GM21717 (cell line): ENCODE results near the gene ABCC2.
"Not testable (repeated sequence)": the region's sequence is repeated elsewhere in the genome, so short reads cannot be mapped to it uniquely, and the experiment has no call there.

Experiments
- ATAC-seq: cut with Tn5 transposase; IDR thresholded peaks from one replicate; pipeline ENCODE4 v1.9.1; 2021; ENCODE audit warnings: mild to moderate bottlenecking, moderate library complexity; ENCODE audit not compliant: unreplicated experiment

Gene ABCC2

GRCh38 chr10:99851825-99852224 is 69.4 kb downstream of the ABCC2 start:
- no peak for ATAC-seq

- ATAC-seq = no peak
Observed at GRCh38 chr10:99852481-99853213, 70.2 kb downstream of the ABCC2 start.

GRCh38 chr10:99853655-99854054 is 71.2 kb downstream of the ABCC2 start:
- no peak for ATAC-seq

GRCh38 chr10:99854860-99855259 is 72.4 kb downstream of the ABCC2 start:
- no peak for ATAC-seq

GRCh38 chr10:99855479-99856071 is 73.1 kb downstream of the ABCC2 start:
- ATAC-seq = no peak

GRCh38 chr10:99858849-99859248 is 76.4 kb downstream of the ABCC2 start:
- no peak for ATAC-seq

- no peak for ATAC-seq
Observed at GRCh38 chr10:99859585-99859984, 77.1 kb downstream of the ABCC2 start.

- no peak for ATAC-seq
Observed at GRCh38 chr10:99860466-99860865, 78.0 kb downstream of the ABCC2 start.

GRCh38 chr10:99863535-99864240 is 81.2 kb downstream of the ABCC2 start:
- ATAC-seq = not testable (repeated sequence)

GRCh38 chr10:99867250-99867649 is 84.8 kb downstream of the ABCC2 start:
- not testable (repeated sequence) for ATAC-seq

GRCh38 chr10:99869581-99870122 is 87.2 kb downstream of the ABCC2 start:
- ATAC-seq = no peak

GRCh38 chr10:99870123-99870730 is 87.8 kb downstream of the ABCC2 start:
- no peak for ATAC-seq

GRCh38 chr10:99872367-99873162 is 90.1 kb downstream of the ABCC2 start:
- no peak for ATAC-seq

GRCh38 chr10:99873846-99874245 is 91.4 kb downstream of the ABCC2 start:
- no peak for ATAC-seq

GRCh38 chr10:99874341-99875085 is 92.1 kb downstream of the ABCC2 start:
- ATAC-seq = no peak

- ATAC-seq = no peak
Observed at GRCh38 chr10:99875473-99875872, 93.0 kb downstream of the ABCC2 start.

GRCh38 chr10:99880080-99880835 is 97.8 kb downstream of the ABCC2 start:
- no peak for ATAC-seq

GRCh38 chr10:99881371-99881770 is 98.9 kb downstream of the ABCC2 start:
- ATAC-seq = no peak

- ATAC-seq = no peak
Observed at GRCh38 chr10:99883523-99883922, 101.1 kb downstream of the ABCC2 start.
